Measurements from ENCODE around the gene PIH1D1. TPM values are rescaled to one million over a fixed set of nuclear protein-coding genes. Genes with fewer than 3 reads are reported as not detected.

PIH1D1 gene
- total RNA-seq, 4 donors from 2014 or later: 79.6 to 144 (median 118) TPM

DNA sequence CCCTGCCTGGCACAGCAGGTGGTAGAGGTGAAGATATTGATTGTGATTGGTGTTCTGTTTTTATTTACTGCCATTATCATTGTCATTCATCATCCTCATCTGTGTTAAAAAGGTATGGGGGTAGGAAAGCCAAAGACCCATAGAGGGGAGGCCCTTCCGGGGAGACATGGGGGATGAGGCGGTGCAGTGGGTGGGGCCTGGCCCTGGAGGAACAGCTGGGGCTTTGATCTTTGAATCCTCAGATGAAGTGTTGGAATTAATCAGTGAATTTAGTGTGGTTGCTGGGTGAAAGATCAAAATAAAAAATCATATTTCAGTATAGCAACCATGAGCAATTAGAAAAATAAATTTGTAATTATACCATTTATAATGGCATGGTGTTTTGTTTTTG lies 35.8 kb downstream of the PIH1D1 start:
- no peak for DNase-seq (ENCODE audit: low spot score in 2 of 2)
- intact Hi-C loops (cut with DNase I; ENCODE audit: low total_unique reads): no loop called here
- TF ChIP-seq, protein P1, sequence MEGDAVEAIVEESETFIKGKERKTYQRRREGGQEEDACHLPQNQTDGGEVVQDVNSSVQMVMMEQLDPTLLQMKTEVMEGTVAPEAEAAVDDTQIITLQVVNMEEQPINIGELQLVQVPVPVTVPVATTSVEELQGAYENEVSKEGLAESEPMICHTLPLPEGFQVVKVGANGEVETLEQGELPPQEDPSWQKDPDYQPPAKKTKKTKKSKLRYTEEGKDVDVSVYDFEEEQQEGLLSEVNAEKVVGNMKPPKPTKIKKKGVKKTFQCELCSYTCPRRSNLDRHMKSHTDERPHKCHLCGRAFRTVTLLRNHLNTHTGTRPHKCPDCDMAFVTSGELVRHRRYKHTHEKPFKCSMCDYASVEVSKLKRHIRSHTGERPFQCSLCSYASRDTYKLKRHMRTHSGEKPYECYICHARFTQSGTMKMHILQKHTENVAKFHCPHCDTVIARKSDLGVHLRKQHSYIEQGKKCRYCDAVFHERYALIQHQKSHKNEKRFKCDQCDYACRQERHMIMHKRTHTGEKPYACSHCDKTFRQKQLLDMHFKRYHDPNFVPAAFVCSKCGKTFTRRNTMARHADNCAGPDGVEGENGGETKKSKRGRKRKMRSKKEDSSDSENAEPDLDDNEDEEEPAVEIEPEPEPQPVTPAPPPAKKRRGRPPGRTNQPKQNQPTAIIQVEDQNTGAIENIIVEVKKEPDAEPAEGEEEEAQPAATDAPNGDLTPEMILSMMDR (IDR thresholded peaks at IDR 0.05): no peak
- no peak for TF ChIP-seq POLR2A (IDR thresholded peaks at IDR 0.05)
- 71 to 83% methylated on average over 2 of the region's 2 CpGs for WGBS, 2 donors
- H3K4me3 ChIP-seq (ENCODE audit: low read depth, poor library complexity, severe bottlenecking): no peak overlapping the region

DNA sequence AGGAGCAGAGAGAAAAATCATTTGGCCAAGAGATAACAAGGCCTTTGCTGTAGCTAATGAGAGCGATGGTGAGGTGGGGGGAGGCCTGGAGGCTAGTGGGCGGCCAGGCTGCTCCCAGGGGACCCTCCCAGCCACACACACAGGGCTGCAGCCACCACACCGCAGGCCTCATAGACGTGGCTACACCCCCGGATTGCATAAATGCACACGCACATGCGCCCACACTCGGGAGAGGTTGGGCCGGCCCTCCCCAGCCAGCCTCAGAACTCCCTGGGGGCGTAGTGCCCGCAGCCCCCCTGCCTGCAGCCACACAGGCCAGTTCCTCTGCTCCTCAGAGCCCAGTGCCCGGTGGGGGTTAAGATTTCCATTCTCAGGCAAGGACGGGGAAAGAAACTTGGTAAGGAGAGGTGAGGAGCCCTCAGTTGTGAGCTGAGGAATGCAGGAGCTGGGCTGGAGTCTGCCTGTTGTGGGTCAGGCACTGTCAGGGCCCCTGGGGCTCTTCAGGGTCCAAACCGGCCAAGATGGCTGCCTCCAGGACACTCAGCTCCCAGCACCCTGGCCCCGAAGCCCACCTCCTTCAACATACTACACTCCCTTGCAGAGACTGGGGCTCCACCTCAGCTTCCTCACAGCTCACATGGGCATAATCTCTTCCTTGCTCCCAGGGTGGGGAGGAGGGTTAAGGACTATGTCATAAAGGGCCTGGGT lies 36.4 kb downstream of the PIH1D1 start:
- intact Hi-C loops (cut with DNase I; ENCODE audit: low total_unique reads): no loop called here
- H3K4me3 ChIP-seq (ENCODE audit: low read depth, poor library complexity, severe bottlenecking): no peak overlapping the region
- 73 to 82% methylated on average over 5 to 15 of the region's 15 CpGs for WGBS, 2 donors
- DNase-seq (ENCODE audit: low spot score in 2 of 2): no peak
- TF ChIP-seq, protein P1 (IDR thresholded peaks at IDR 0.05): no peak
- no peak for TF ChIP-seq POLR2A (IDR thresholded peaks at IDR 0.05)

DNA sequence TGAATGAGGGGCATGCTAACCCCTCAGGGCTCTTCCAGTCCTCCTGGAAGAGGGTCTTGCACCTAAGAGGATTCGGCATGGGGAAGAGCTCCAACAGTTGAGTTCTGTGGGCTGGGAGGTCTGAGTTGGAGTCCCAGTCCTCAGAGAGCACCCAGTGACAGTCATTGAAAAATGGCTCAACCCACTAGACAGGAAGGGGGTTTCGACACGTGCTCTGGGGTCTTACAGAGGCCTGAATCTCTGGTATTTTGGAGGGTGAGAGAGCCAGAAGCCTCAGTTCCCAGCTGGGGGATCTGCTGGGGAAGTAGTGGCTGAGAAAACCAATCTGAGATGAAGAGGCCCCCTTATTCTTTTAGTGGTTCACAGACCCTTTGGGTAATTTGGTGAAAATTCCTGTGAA lies 37.4 kb downstream of the PIH1D1 start:
- no peak overlapping the region for H3K4me3 ChIP-seq (ENCODE audit: low read depth, poor library complexity, severe bottlenecking)
- no peak for DNase-seq (ENCODE audit: low spot score in 2 of 2)
- no peak for TF ChIP-seq POLR2A (IDR thresholded peaks at IDR 0.05)
- TF ChIP-seq, protein P1 (IDR thresholded peaks at IDR 0.05): no peak
- WGBS, 2 donors: 86 to 92% methylated on average over 3 of the region's 3 CpGs
- intact Hi-C loops (cut with DNase I; ENCODE audit: low total_unique reads): no loop called here

DNA sequence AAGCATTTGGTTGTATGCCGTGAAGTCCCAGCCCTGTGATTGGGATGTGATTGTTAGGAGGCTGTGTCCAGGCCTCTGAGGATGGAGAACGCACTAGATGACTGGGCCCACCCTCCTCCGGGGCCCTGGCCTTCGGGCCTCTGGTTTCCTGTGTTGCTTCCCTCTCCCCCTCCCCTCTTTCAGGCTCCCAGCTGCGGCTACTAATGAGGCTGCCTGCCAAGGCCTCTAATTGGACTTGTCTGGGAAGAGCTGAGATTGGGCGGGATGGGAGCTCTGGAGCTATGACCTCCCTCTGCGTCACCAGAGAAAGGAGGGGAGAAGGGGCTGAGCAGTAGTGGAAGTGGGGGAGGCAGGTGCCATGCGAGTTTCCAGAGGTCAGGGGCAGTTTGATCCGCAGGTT lies 38.3 kb downstream of the PIH1D1 start:
- WGBS, 2 donors: 72 to 75% methylated on average over 6 to 9 of the region's 9 CpGs
- H3K4me3 ChIP-seq (ENCODE audit: low read depth, poor library complexity, severe bottlenecking): no peak overlapping the region
- TF ChIP-seq, protein P1 (IDR thresholded peaks at IDR 0.05): no peak
- TF ChIP-seq POLR2A (IDR thresholded peaks at IDR 0.05): no peak
- intact Hi-C loops (cut with DNase I; ENCODE audit: low total_unique reads): no loop called here
- no peak for DNase-seq (ENCODE audit: low spot score in 2 of 2)

DNA sequence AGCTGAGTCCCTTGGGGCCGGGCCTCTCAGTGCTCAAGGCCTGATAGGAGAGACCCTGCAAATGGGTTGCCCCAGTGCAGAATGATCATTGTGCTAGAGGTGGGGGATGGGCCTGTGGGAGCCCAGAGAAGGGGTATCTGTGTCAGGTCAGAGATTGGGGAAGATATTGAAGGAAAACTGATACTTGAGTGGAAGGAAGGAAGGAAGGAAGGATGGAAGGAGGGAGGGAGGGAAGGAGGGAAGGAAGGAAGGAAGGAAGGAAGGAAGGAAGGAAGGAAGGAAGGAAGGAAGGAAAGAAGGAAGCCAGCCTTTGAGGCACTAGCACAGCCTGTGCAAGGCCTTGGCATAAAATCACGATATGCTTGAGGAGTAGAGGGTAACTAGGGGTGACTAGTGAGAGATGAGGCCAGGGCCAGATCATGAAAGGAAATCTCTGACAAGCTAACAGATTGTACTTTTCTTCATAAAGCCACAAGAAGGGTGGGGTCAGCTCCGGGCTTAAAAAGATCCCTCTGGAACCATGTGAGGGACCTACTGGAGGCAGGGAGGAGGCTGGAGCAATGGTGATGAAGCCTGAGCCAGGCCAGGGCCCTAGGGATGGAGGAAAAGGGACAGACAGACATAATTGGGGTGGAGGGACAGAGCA lies 39.8 kb downstream of the PIH1D1 start:
- intact Hi-C loops (cut with DNase I; ENCODE audit: low total_unique reads): no loop called here
- no peak overlapping the region for H3K4me3 ChIP-seq (ENCODE audit: low read depth, poor library complexity, severe bottlenecking)
- no peak for DNase-seq (ENCODE audit: low spot score in 2 of 2)
- TF ChIP-seq, protein P1 (IDR thresholded peaks at IDR 0.05): no peak
- TF ChIP-seq POLR2A (IDR thresholded peaks at IDR 0.05): no peak
- whole genome bisulfite sequencing, 2 donors: 71 to 74% methylated on average over 3 of the region's 3 CpGs
